SJCRH30 (cell line): Measurements from ENCODE around the gene ABCC10. TPM values are rescaled to one million over a fixed set of nuclear protein-coding genes. Genes with fewer than 3 reads are reported as not detected.
A peak's percentile ranks its signal among the peaks of the same experiment; 100 is the strongest.
"Not testable (repeated sequence)": the region's sequence is repeated elsewhere in the genome, so short reads cannot be mapped to it uniquely, and the experiment has no call there.

Experiments used
- DNase-seq, 2 experiments: peaks; one replicate each; pipeline ENCODE4 v3.0.0-alpha.2; 2015 to 2020
- H3K27ac ChIP-seq: fragments of 250-450 bp; sonication (Bioruptor Pico); 2 replicates; pipeline ENCODE4 v1.5.1; 2020; ENCODE audit warnings: mild to moderate bottlenecking, moderate library complexity
- H3K27me3 ChIP-seq: fragments of 250-450 bp; sonication (Bioruptor Pico); 2 replicates; pipeline ENCODE4 v1.5.1; 2020; ENCODE audit warnings: mild to moderate bottlenecking, moderate library complexity
- H3K36me3 ChIP-seq: fragments of 250-450 bp; sonication (Bioruptor Pico); 2 replicates; pipeline ENCODE4 v1.5.1; 2020; ENCODE audit warnings: mild to moderate bottlenecking, moderate library complexity
- H3K4me1 ChIP-seq: fragments of 250-450 bp; sonication (Bioruptor Pico); 2 replicates; pipeline ENCODE4 v1.5.1; 2020; ENCODE audit warnings: mild to moderate bottlenecking, moderate library complexity
- H3K4me3 ChIP-seq: fragments of 250-450 bp; sonication (Bioruptor Pico); 2 replicates; pipeline ENCODE4 v1.5.1; 2020; ENCODE audit warnings: mild to moderate bottlenecking, moderate library complexity
- H3K9me3 ChIP-seq: fragments of 250-450 bp; sonication (Bioruptor Pico); replicated peaks from 2 replicates; pipeline ENCODE4 v1.5.1; 2020; ENCODE audit warnings: mild to moderate bottlenecking, moderate library complexity
- total RNA-seq: library from RNA; depleted of rRNA; stranded (reverse); fragments of >200 nt; shearing (Covaris generic); gene quantifications from 2 replicates; pipeline ENCODE4 v1.2.3, GENCODE V29; 2014

ABCC10 gene
- total RNA-seq, 1 experiment from 2014 or later: 10.3 TPM

DNA sequence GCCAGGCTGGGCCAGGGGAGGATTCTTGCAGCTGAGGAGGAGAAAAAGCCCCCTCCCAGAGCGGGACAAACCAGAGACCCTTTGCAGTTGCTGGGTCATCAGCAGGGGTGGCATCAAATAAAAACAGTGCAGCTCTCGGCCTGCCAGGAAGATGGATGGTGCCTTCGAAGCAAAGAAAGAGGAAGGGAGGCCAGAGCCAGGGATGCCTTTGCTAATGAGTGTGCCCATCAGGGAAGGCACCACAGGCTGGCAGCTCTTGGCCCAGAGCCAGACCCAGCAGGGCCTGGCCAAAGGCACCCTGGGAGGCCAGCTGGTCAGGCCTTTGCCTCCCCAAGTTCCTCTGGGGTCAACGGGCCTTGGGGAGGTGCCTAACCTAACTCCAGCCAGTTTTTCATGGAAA, 31.6 kb upstream of the ABCC10 start:
- Histone ChIP-seq H3K27me3 (0 out of 2 replicates have a peak, but pooled peaks cover 4% of the 10 kb centered on the region), H3K4me3 (no peak overlapping the region), H3K4me1 (no peaks in the 10 kb centered on the region), H3K9me3 (no peaks in the 10 kb centered on the region), H3K27ac (no peak overlapping the region), H3K36me3 (no peaks in the 10 kb centered on the region)
- DNase-seq: no peak

- no peaks in the 10 kb centered on the region for H3K4me1 ChIP-seq
- H3K9me3 ChIP-seq: no peaks in the 10 kb centered on the region
- no peak overlapping the region for H3K4me3 ChIP-seq
- H3K36me3 ChIP-seq: no peaks in the 10 kb centered on the region
- no peak for DNase-seq
- no peak overlapping the region for H3K27ac ChIP-seq
- H3K27me3 ChIP-seq: 0 out of 2 replicates have a peak, but pooled peaks cover 4% of the 10 kb centered on the region
Measured at GRCh38 chr6:43396408-43397149, 30.8 kb upstream of the ABCC10 start.

- Histone ChIP-seq H3K36me3 (no peaks in the 10 kb centered on the region), H3K4me1 (no peaks in the 10 kb centered on the region), H3K4me3 (no peak overlapping the region), H3K27ac (no peak overlapping the region), H3K9me3 (no peaks in the 10 kb centered on the region), H3K27me3 (no peaks in the 10 kb centered on the region)
- DNase-seq: no peak
Measured at GRCh38 chr6:43399932-43400487, 27.3 kb upstream of the ABCC10 start.

DNA sequence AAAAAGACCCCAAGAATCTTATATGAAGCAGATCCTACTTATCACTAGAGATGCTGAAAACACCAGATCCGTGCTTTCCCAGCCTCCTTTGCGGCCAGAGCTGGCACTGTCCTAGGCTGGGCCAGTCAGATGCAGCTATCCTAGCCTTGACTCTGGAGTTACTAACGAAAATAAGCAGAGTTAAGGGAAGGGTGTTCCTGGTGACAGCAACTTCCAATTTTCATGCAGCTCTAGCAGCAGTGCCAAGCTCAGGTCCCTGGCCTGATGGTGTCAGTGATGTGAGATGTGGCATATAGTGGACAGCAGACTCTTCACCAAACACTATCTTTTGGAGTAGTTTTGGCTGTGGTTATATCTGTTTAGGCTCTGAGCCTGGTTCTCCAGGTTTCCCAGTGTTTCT, 25.6 kb upstream of the ABCC10 start:
- DNase-seq: no peak
- Histone ChIP-seq H3K9me3 (no peaks in the 10 kb centered on the region), H3K36me3 (no peaks in the 10 kb centered on the region), H3K4me3 (no peak overlapping the region), H3K4me1 (no peaks in the 10 kb centered on the region), H3K27me3 (no peaks in the 10 kb centered on the region), H3K27ac (no peak overlapping the region)

- Histone ChIP-seq H3K4me3 (no peak overlapping the region), H3K4me1 (no peaks in the 10 kb centered on the region), H3K27me3 (no peaks in the 10 kb centered on the region), H3K9me3 (no peaks in the 10 kb centered on the region), H3K36me3 (no peaks in the 10 kb centered on the region), H3K27ac (no peak overlapping the region)
- peak in 1 of 2 experiments; percentile 10 for DNase-seq
Measured at GRCh38 chr6:43402820-43403219, 24.5 kb upstream of the ABCC10 start.

GRCh38 chr6:43405354-43405753, 22.0 kb upstream of the ABCC10 start:
- Histone ChIP-seq H3K27ac (no peak overlapping the region), H3K4me3 (no peak overlapping the region), H3K27me3 (no peaks in the 10 kb centered on the region), H3K36me3 (no peaks in the 10 kb centered on the region), H3K4me1 (no peaks in the 10 kb centered on the region), H3K9me3 (no peaks in the 10 kb centered on the region)
- DNase-seq: no peak

- Histone ChIP-seq H3K27ac (no peak overlapping the region), H3K27me3 (no peaks in the 10 kb centered on the region), H3K4me3 (no peak overlapping the region), H3K9me3 (no peaks in the 10 kb centered on the region), H3K4me1 (no peaks in the 10 kb centered on the region), H3K36me3 (no peaks in the 10 kb centered on the region)
- DNase-seq: no peak
Measured at GRCh38 chr6:43407296-43407695, 20.0 kb upstream of the ABCC10 start.

- Histone ChIP-seq H3K27ac (no peak overlapping the region), H3K4me3 (no peak overlapping the region), H3K36me3 (no peaks in the 10 kb centered on the region), H3K4me1 (no peaks in the 10 kb centered on the region), H3K27me3 (no peaks in the 10 kb centered on the region), H3K9me3 (no peaks in the 10 kb centered on the region)
- DNase-seq: no peak
Measured at GRCh38 chr6:43408259-43408658, 19.1 kb upstream of the ABCC10 start.

DNA sequence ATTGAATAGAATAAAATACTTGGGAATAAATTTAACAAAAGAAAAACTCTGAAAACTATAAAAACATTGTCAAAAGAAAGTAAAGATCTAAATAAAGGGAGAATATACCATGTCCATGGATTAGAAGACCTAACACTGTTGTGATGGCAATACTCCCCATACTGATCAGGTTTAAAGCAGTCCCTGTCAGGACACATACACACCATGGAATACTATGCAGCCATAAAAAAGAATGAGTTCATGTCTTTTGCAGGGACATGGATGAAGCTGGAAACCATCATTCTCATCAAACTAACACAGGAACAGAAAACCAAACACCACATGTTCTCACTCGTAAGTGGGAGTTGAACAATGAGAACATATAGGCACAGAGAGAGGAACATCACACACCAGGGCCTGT, 16.6 kb upstream of the ABCC10 start:
- not testable (repeated sequence) for H3K4me3 ChIP-seq, H3K27me3 ChIP-seq, H3K4me1 ChIP-seq, H3K27ac ChIP-seq, H3K36me3 ChIP-seq, DNase-seq, H3K9me3 ChIP-seq

GRCh38 chr6:43412541-43412940, 14.8 kb upstream of the ABCC10 start:
- Histone ChIP-seq H3K4me1 (no peaks in the 10 kb centered on the region), H3K4me3 (no peak overlapping the region), H3K27me3 (no peaks in the 10 kb centered on the region), H3K9me3 (no peaks in the 10 kb centered on the region), H3K27ac (no peak overlapping the region), H3K36me3 (no peaks in the 10 kb centered on the region)
- DNase-seq: no peak

DNA sequence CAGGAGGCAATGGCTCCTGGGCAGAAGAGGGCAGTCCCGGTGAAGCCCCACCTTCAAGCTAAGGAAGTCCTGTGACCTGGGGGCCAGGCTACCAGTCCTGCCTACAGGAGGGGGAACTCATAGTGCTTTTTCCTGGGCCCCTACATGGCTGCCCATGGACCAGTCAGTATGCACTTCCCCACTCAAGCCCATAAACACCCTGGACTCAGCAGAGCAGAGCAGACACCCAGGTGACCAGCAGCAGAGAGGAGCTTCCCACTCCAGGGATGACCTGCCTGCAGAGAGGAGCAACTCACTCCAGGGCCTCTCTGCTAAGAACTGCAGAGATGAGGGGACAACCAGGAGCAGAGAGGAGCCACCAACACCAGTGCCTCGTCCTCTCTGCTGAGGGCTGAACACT, 14.3 kb upstream of the ABCC10 start:
- no peak for DNase-seq
- no peak overlapping the region for H3K4me3 ChIP-seq
- H3K9me3 ChIP-seq: no peaks in the 10 kb centered on the region
- no peak overlapping the region for H3K27ac ChIP-seq
- H3K4me1 ChIP-seq: no peaks in the 10 kb centered on the region
- no peaks in the 10 kb centered on the region for H3K27me3 ChIP-seq
- no peaks in the 10 kb centered on the region for H3K36me3 ChIP-seq

DNA sequence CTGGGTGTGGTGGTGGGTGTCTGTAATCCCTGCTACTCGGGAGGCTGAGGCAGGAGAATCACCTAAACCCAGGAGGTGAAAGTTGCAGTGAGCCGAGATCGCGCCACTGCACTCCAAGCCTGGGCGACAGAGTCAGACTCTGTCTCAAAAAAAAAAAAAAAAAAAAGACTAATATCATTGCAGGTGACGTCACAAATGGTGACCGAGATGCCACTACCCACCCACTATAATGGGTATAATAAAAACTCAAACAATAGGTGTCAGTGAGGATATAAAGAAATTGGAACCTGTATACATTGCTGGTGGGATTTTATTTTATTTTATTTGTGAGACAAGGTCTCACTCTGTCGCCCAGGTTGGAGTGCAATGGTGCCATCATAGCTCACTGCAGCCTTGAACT, 12.1 kb upstream of the ABCC10 start:
- H3K27ac ChIP-seq, H3K9me3 ChIP-seq, H3K4me3 ChIP-seq, H3K4me1 ChIP-seq, DNase-seq, H3K36me3 ChIP-seq, H3K27me3 ChIP-seq: not testable (repeated sequence)

DNA sequence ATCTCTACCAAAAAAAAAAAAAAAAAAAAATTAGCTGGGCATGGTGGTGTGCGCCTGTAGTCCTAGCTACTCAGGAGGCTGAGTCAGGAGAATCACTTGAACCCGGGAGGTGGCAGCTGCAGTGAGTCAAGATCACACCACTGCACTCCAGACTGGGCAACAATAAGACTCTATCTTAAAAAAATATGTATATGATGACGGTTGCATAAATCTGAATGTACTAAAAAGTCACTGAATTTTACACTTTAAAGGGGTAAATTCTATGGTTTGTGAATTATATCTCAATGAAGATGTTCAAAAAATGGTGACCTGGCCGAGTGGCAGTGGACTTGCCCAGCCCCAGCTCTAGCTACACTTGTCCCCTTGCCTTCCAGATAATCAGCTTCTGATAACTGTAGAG, 10.4 kb upstream of the ABCC10 start:
- H3K27ac ChIP-seq: no peak overlapping the region
- 0 out of 2 replicates have a peak, but pooled peaks cover 3% of the 10 kb centered on the region for H3K9me3 ChIP-seq
- no peaks in the 10 kb centered on the region for H3K4me1 ChIP-seq
- no peaks in the 10 kb centered on the region for H3K36me3 ChIP-seq
- no peaks in the 10 kb centered on the region for H3K27me3 ChIP-seq
- H3K4me3 ChIP-seq: no peak overlapping the region
- DNase-seq: no peak

GRCh38 chr6:43420012-43420709, 7.2 kb upstream of the ABCC10 start:
- H3K27me3 ChIP-seq: no peaks in the 10 kb centered on the region
- DNase-seq: no peak
- H3K27ac ChIP-seq: no peak overlapping the region
- 0 out of 2 replicates have a peak, but pooled peaks cover 3% of the 10 kb centered on the region for H3K9me3 ChIP-seq
- H3K4me1 ChIP-seq: no peaks in the 10 kb centered on the region
- no peaks in the 10 kb centered on the region for H3K36me3 ChIP-seq
- H3K4me3 ChIP-seq: no peak overlapping the region

DNA sequence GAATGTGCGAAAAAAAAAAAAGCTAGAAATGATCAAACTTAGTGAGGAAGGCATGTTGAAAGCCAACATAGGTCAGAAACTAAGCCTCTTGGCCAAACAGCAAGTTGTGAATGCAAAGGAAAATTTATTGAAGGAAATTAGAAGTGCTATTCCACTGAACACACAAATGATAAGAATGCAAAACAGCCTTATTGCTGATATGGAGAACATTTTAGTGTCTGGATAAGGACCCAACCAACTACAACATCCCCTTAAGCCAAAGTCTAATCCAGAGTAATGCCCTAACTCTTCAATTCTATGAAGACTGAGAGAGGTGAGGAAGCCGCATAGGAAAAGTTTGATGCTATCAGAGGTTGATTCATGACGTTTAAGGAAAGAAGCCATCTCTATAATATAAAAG, 5.5 kb upstream of the ABCC10 start:
- H3K4me3 ChIP-seq: no peak overlapping the region
- no peak for DNase-seq
- 0 out of 2 replicates have a peak, but pooled peaks cover 3% of the 10 kb centered on the region for H3K9me3 ChIP-seq
- H3K4me1 ChIP-seq: no peaks in the 10 kb centered on the region; the same call in 1 of the 2 replicates
- no peaks in the 10 kb centered on the region for H3K36me3 ChIP-seq
- no peaks in the 10 kb centered on the region for H3K27me3 ChIP-seq
- H3K27ac ChIP-seq: no peak overlapping the region
